ENCODE results near the gene ST7.

GRCh38 chr7:117155694-117156093 lies 202.4 kb downstream of the ST7 start:
- TF ChIP-seq CTCF (optimal IDR thresholded peaks at IDR 0.05 in 1 of 3, IDR thresholded peaks at IDR 0.05 in 1 of 3, conservative IDR thresholded peaks at IDR 0.05 in 1 of 3; ENCODE audit: extremely low read depth in 1 of 3, insufficient read depth in 2 of 3, low read length in 3 of 3) (no peak), EZH2 (IDR thresholded peaks at IDR 0.05; ENCODE audit: low read length) (no peak)
